ENCODE measurements around the gene SUV39H2. TPM values are rescaled to one million over a fixed set of nuclear protein-coding genes. Genes with fewer than 3 reads are reported as not detected.
"Not testable (repeated sequence)": the region's sequence is repeated elsewhere in the genome, so short reads cannot be mapped to it uniquely, and the experiment has no call there.

The SUV39H2 gene
- 13.1 TPM for total RNA-seq

- DNase-seq = peak; percentile 96
These were observed at the start of gene SUV39H2 for GRCh38 chr10:14878266-14879123. Gene SUV39H2, plus strand, starts transcription at chr10:14878866. Its CDS starts 23 bp downstream, at chr10:14878889.

GRCh38 chr10:14833106-14833505 is 45.6 kb upstream of the SUV39H2 start:
- no peak for DNase-seq

DNA sequence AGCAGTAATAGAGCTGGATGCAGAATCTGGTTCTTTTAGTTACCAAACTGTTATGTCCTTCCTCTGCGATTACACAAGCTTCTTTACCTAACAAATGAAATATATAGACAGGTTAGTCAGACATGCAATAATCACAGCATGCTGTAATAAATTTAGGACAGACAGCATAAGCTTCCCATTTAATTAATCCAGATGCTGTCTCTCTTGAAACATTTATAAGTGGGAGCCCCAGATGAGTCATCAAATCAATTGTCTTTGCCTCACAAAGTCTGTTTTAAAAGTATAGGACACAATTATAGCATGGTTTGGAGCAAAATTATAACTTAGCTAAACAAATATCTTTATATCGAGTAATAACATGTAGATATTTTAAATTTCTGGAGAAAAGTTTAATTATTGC is 42.5 kb upstream of the SUV39H2 start:
- peak; percentile 16 for DNase-seq

DNA sequence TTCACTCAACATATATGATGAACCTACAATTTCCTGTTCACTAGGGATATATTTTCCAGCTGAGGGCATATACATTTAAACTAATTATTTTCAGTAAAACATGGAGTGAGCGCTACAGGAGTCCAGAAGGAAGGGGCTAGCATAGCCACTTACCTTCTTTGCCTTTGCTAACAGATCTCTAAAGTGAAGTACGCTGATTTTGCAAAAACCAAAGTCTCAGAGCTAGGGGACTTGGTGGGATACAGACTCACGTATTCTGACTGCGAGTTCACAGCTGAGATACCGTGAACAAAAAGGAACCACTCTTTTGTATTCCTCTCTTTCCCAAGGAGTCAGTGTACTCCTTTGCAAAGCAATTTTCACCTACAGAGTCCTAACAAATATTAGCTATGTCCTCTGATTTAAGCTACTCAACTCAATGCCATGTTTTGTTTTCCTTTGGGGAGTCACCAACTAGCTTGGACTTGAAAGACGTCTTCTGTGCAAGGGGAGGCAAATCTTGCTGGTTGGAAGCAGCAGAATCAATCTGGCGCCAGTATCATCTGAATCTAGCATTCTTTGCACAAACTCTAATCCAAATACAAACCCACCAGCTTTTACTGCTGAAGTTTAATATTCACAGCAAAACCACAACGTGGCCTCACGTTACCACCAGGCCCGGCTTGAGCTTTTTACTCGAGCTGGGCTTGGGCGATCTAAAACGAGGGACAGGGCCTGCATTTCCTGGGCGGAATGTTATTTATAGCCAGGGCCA is 41.5 kb upstream of the SUV39H2 start:
- peak; percentile 62 for DNase-seq

- peak; percentile 100 for DNase-seq
These were observed 40.7 kb upstream of the SUV39H2 start, which contains the start of the genes CDNF, HSPA14 and MSANTD7 for GRCh38 chr10:14837757-14838581. Gene CDNF, minus strand, starts transcription at chr10:14838037. Its CDS starts 91 bp downstream, at chr10:14837946. Gene HSPA14, plus strand, starts transcription at chr10:14838306. Its CDS starts 97 bp downstream, at chr10:14838403. Gene MSANTD7, plus strand, starts transcription at chr10:14838306. Its CDS starts 3,979 bp downstream, at chr10:14842285.

GRCh38 chr10:14838582-14839304 is 39.9 kb upstream of the SUV39H2 start:
- peak; percentile 35 for DNase-seq

- DNase-seq = no peak
These were observed 39.4 kb upstream of the SUV39H2 start for GRCh38 chr10:14839305-14839695.

DNA sequence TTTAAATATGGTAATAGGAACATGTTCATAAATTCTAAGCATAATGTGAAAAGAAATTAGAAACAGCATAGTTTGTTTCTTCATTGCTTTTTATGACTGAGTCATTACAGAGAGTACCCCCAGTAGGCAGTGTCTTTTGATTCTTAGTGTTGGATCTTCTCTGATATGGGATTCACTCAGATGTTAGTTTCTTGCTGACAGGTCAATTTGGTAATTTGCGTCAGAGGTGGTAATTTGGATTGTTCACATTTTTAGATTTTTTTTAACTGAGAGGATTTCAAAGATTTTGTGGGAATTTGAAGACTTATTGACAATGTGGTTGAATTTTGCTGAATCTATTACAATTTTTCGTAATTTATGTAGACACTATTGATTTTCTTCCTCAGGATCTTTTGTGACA is 38.5 kb upstream of the SUV39H2 start:
- DNase-seq = no peak

GRCh38 chr10:14843327-14843988 is 35.2 kb upstream of the SUV39H2 start:
- DNase-seq = no peak

GRCh38 chr10:14844948-14845347 is 33.7 kb upstream of the SUV39H2 start:
- DNase-seq = no peak

DNA sequence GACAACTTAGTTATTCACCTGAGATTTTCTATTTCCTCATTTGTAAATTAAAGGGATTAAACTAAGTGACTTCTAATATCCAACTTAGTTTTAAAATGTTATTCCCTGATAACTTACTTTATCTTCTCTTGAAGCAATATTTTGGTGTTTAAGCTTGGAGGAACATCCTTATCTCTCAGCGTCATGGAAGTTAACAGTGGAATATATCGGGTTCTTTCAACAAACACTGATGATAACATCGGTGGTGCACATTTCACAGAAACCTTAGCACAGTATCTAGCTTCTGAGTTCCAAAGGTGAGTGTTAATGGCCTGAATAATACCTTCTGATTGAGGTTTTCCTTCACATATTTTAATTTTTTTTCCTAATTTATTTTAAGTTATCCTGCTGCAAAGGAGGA is 26.4 kb upstream of the SUV39H2 start:
- no peak for DNase-seq

DNA sequence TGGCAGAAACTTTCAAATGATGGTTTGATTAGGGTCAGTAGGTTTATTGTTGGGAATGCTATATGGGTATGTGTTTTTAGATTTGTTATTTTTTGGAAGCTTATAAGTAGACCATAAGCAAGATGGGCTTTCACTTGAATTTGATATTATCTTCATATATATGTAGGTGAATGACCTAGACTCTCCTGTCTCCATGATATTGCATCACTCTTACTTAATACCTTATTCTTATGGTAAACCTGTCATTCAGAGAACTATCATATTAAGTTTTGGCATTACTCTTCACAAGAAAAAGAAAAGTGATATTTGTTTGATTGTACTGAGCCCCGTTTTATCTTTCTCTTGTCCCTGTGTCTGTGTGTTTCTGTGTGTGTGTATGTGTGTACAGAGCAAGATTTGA is 23.2 kb upstream of the SUV39H2 start:
- DNase-seq = no peak

- no peak for DNase-seq
These were observed 20.2 kb upstream of the SUV39H2 start for GRCh38 chr10:14858338-14858960.

- DNase-seq = no peak
These were observed 19.6 kb upstream of the SUV39H2 start for GRCh38 chr10:14859043-14859442.

GRCh38 chr10:14859775-14860174 is 18.9 kb upstream of the SUV39H2 start:
- DNase-seq = no peak

- DNase-seq = no peak
These were observed 17.9 kb upstream of the SUV39H2 start for GRCh38 chr10:14860791-14861190.

GRCh38 chr10:14864466-14864865 is 14.2 kb upstream of the SUV39H2 start:
- DNase-seq = not testable (repeated sequence)

- DNase-seq = not testable (repeated sequence)
These were observed 13.8 kb upstream of the SUV39H2 start for GRCh38 chr10:14864871-14865270.

DNA sequence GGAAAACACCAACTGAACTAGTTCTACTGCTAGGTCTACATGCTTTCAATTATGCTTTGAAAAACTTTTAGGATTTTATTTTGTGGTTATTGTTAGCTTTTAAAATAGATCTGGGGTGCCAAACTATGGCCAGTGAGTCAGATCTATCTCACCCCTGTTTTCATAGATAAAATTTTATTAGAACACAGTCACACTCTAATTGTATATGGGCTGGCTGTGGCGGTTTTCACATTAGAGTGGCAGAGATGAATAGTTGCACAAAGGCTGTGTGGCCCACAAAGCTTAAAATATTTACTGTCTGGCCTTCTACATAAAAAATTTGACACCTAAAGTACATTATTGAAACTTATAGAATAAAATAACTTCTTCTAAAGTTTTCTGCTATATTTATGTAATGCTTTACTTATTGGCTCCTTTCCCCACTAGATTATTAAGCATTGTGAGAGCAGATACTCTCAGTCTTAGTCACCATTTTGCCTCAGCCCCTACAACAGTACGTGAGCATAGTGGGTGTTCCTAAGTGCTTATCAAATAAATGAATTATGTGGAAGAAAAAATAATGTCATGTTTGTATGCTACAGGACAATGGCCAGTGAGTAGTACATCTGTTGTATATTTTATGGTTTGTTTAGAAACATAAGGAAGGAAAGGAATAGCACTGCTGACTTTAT is 5.4 kb upstream of the SUV39H2 start:
- no peak for DNase-seq

DNA sequence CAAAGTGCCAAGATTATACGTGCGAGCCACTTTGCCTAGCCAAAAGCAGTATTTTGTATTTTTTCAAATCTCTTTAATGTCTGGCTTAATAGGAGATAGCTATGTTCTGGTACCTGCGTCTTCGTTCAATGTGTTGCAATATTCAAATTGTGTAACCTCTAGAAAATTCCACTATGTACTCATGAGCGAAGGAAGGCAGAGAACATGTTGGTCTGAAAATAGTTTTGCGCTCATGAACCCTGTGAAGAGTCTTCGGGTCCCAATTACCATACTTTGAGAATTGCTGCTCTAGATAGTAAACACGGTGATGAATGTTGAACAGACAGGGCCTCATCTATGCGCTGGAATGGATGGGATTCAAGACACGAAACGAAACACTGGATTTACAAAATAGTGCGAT is 2.7 kb upstream of the SUV39H2 start:
- DNase-seq = no peak

Measured in skin of body (tissue), 2 donors.